GM23338 (cell line): ENCODE measurements around the gene TNFAIP3. TPM values are rescaled to one million over a fixed set of nuclear protein-coding genes. Genes with fewer than 3 reads are reported as not detected.

Source experiments
- ATAC-seq: fragments of 200-7000 bp; cut with Tn5 transposase; 3 replicates; pipeline ENCODE4 v1.9.1; 2020
- DNase-seq: peaks from one replicate; pipeline ENCODE4 v3.0.0-alpha.2; 2015; ENCODE audit warnings: low spot score
- H2AFZ ChIP-seq: fragments of 200-600 bp; sonication (generic); 2 replicates; pipeline ENCODE4 v1.8.0; 2016; ENCODE audit warnings: antibody characterized with exemption, mild to moderate bottlenecking, moderate library complexity
- H3F3A ChIP-seq: fragments of 200-600 bp; sonication (generic); replicated peaks from 2 replicates; pipeline ENCODE4 v1.8.0; 2017; ENCODE audit warnings: antibody characterized with exemption, mixed run types, low read depth
- H3K27ac ChIP-seq: fragments of 200-600 bp; sonication (generic); 2 replicates; pipeline ENCODE4 v1.6.1; 2016; ENCODE audit warnings: low read depth
- H3K27me3 ChIP-seq: fragments of 200-600 bp; sonication (generic); 2 replicates; pipeline ENCODE4 v1.8.0; 2016; ENCODE audit warnings: mild to moderate bottlenecking, mixed run types, moderate library complexity; ENCODE audit not compliant: insufficient read depth
- H3K36me3 ChIP-seq: fragments of 200-600 bp; sonication (generic); 2 replicates; pipeline ENCODE4 v1.8.0; 2016; ENCODE audit warnings: mild to moderate bottlenecking; ENCODE audit not compliant: insufficient read depth
- H3K4me1 ChIP-seq: fragments of 200-600 bp; sonication (generic); 2 replicates; pipeline ENCODE4 v1.8.0; 2016; ENCODE audit warnings: mild to moderate bottlenecking, moderate library complexity; ENCODE audit not compliant: insufficient read depth
- H3K4me2 ChIP-seq: fragments of 200-600 bp; sonication (generic); 2 replicates; pipeline ENCODE4 v1.7.1; 2017; ENCODE audit warnings: mixed run types
- H3K4me3 ChIP-seq: fragments of 200-600 bp; sonication (generic); 2 replicates; pipeline ENCODE4 v1.6.1; 2016; ENCODE audit warnings: mixed run types
- H3K79me2 ChIP-seq: fragments of 200-600 bp; sonication (generic); replicated peaks from 2 replicates; pipeline ENCODE4 v1.8.0; 2017; ENCODE audit warnings: mild to moderate bottlenecking; ENCODE audit not compliant: insufficient read depth
- H3K9me2 ChIP-seq: fragments of 200-600 bp; sonication (generic); 2 replicates; pipeline ENCODE4 v1.8.0; 2017; ENCODE audit not compliant: insufficient read depth
- H4K20me1 ChIP-seq: fragments of 200-600 bp; sonication (generic); replicated peaks from 2 replicates; pipeline ENCODE4 v1.8.0; 2017; ENCODE audit warnings: mild to moderate bottlenecking; ENCODE audit not compliant: insufficient read depth
- H3K27ac Mint-ChIP-seq: 2 replicates; pipeline ENCODE4 v1.8.0; 2020; ENCODE audit warnings: inconsistent platforms, mild to moderate bottlenecking, moderate library complexity, mixed read lengths
- H3K27me3 Mint-ChIP-seq: 3 replicates; pipeline ENCODE4 v1.8.0; 2022; ENCODE audit warnings: low read depth, mild to moderate bottlenecking, moderate library complexity, mixed read lengths, inconsistent platforms; ENCODE audit not compliant: insufficient read depth, poor library complexity
- H3K36me3 Mint-ChIP-seq: 3 replicates; pipeline ENCODE4 v1.8.0; 2021; ENCODE audit warnings: low read depth, mild to moderate bottlenecking, inconsistent platforms, moderate library complexity, mixed read lengths
- H3K4me1 Mint-ChIP-seq: 3 replicates; pipeline ENCODE4 v1.8.0; 2020; ENCODE audit warnings: mild to moderate bottlenecking, inconsistent platforms, mixed read lengths
- H3K4me3 Mint-ChIP-seq: 3 replicates; pipeline ENCODE4 v1.8.0; 2021; ENCODE audit warnings: moderate library complexity, mild to moderate bottlenecking, inconsistent platforms, mixed read lengths
- H3K9me3 Mint-ChIP-seq: 3 replicates; pipeline ENCODE4 v1.8.0; 2020; ENCODE audit warnings: moderate library complexity, mild to moderate bottlenecking, inconsistent platforms, mixed read lengths
- CREB1 ChIP-seq: fragments of 250-450 bp; sonication (Bioruptor Pico); IDR thresholded peaks from 2 replicates; pipeline ENCODE4 v1.5.0; 2020; ENCODE audit warnings: low read depth, mild to moderate bottlenecking, moderate library complexity
- CTCF ChIP-seq, 2 experiments: fragments of 200-600 bp in 1 of 2; sonication (generic) in 1 of 2; conservative IDR thresholded peaks; 2 replicates each; pipeline versions ENCODE4 v1.5.1 to v1.6.1; 2016 to 2017; ENCODE audit warnings: antibody characterized with exemption in 2 of 2, low read depth in 2 of 2, mild to moderate bottlenecking in 2 of 2, moderate library complexity in 1 of 2
- EZH2 ChIP-seq: fragments of 200-600 bp; sonication (generic); IDR thresholded peaks from one replicate; pipeline ENCODE4 v1.8.0; 2017; ENCODE audit warnings: antibody characterized with exemption, mild to moderate bottlenecking, low read depth; ENCODE audit not compliant: unreplicated experiment
- JUNB ChIP-seq: IDR thresholded peaks from one replicate; pipeline ENCODE4 v1.6.1; 2016; ENCODE audit warnings: antibody characterized with exemption; ENCODE audit not compliant: unreplicated experiment
- NANOG ChIP-seq: IDR thresholded peaks from 2 replicates; pipeline ENCODE4 v1.6.1; 2016; ENCODE audit warnings: antibody characterized with exemption, borderline replicate concordance
- POLR2AphosphoS5 ChIP-seq: IDR thresholded peaks from 2 replicates; pipeline ENCODE4 v1.6.1; 2016; ENCODE audit warnings: antibody characterized with exemption, low read depth
- REST ChIP-seq: IDR thresholded peaks from one replicate; pipeline ENCODE4 v1.6.1; 2018; ENCODE audit warnings: antibody characterized with exemption; ENCODE audit not compliant: unreplicated experiment
- STAT1 ChIP-seq: IDR thresholded peaks from one replicate; pipeline ENCODE4 v1.6.1; 2016; ENCODE audit warnings: antibody characterized with exemption; ENCODE audit not compliant: unreplicated experiment
- ZNF331 ChIP-seq: fragments of 250-450 bp; sonication (Bioruptor Pico); IDR thresholded peaks from 2 replicates; pipeline ENCODE4 v1.5.0; 2020; ENCODE audit warnings: low read depth, mild to moderate bottlenecking, moderate library complexity
- polyA plus RNA-seq: library from polyadenylated mRNA; unstranded; fragments of >200 nt; fragmentation: Nextera tagmentation; extraction: Ambion mirVana; gene quantifications from 2 replicates; pipeline ENCODE4 v1.2.1, GENCODE V29; 2016
- total RNA-seq: library from RNA; depleted of rRNA; stranded (reverse); fragments of >200 nt; shearing (Covaris generic); gene quantifications from 2 replicates; pipeline ENCODE4 v1.2.3, GENCODE V29; 2014
- TF ChIP-seq, protein P1 (sequence below): fragments of 250-450 bp; sonication (Bioruptor Pico); IDR thresholded peaks from 2 replicates; pipeline ENCODE4 v1.5.0; 2020; ENCODE audit warnings: mild to moderate bottlenecking, moderate library complexity
- TF ChIP-seq, protein P2 (sequence below): IDR thresholded peaks from 2 replicates; pipeline ENCODE4 v1.6.1; 2016; ENCODE audit warnings: antibody characterized with exemption

The TNFAIP3 gene
- total and polyA plus RNA-seq, 2 experiments from 2014 or later, result 2.1 to 2.3 TPM

- Histone ChIP-seq H3K27me3 (no peaks in the 10 kb centered on the region), H3K27ac (no peak overlapping the region), H3K4me1 (no peaks in the 10 kb centered on the region), H3K4me3 (no peak overlapping the region), H3K79me2 (no peaks in the 10 kb centered on the region), H4K20me1 (no peaks in the 10 kb centered on the region), H3K9me2 (no peaks in the 10 kb centered on the region), H3F3A (no peaks in the 10 kb centered on the region), H3K36me3 (no peaks in the 10 kb centered on the region), H3K4me2 (no peak overlapping the region), H2AFZ (no peak overlapping the region)
- TF ChIP-seq POLR2AphosphoS5, result no peak
- TF ChIP-seq JUNB, result no peak
- no peak for TF ChIP-seq ZNF331
- TF ChIP-seq STAT1, result no peak
- TF ChIP-seq, protein P1, sequence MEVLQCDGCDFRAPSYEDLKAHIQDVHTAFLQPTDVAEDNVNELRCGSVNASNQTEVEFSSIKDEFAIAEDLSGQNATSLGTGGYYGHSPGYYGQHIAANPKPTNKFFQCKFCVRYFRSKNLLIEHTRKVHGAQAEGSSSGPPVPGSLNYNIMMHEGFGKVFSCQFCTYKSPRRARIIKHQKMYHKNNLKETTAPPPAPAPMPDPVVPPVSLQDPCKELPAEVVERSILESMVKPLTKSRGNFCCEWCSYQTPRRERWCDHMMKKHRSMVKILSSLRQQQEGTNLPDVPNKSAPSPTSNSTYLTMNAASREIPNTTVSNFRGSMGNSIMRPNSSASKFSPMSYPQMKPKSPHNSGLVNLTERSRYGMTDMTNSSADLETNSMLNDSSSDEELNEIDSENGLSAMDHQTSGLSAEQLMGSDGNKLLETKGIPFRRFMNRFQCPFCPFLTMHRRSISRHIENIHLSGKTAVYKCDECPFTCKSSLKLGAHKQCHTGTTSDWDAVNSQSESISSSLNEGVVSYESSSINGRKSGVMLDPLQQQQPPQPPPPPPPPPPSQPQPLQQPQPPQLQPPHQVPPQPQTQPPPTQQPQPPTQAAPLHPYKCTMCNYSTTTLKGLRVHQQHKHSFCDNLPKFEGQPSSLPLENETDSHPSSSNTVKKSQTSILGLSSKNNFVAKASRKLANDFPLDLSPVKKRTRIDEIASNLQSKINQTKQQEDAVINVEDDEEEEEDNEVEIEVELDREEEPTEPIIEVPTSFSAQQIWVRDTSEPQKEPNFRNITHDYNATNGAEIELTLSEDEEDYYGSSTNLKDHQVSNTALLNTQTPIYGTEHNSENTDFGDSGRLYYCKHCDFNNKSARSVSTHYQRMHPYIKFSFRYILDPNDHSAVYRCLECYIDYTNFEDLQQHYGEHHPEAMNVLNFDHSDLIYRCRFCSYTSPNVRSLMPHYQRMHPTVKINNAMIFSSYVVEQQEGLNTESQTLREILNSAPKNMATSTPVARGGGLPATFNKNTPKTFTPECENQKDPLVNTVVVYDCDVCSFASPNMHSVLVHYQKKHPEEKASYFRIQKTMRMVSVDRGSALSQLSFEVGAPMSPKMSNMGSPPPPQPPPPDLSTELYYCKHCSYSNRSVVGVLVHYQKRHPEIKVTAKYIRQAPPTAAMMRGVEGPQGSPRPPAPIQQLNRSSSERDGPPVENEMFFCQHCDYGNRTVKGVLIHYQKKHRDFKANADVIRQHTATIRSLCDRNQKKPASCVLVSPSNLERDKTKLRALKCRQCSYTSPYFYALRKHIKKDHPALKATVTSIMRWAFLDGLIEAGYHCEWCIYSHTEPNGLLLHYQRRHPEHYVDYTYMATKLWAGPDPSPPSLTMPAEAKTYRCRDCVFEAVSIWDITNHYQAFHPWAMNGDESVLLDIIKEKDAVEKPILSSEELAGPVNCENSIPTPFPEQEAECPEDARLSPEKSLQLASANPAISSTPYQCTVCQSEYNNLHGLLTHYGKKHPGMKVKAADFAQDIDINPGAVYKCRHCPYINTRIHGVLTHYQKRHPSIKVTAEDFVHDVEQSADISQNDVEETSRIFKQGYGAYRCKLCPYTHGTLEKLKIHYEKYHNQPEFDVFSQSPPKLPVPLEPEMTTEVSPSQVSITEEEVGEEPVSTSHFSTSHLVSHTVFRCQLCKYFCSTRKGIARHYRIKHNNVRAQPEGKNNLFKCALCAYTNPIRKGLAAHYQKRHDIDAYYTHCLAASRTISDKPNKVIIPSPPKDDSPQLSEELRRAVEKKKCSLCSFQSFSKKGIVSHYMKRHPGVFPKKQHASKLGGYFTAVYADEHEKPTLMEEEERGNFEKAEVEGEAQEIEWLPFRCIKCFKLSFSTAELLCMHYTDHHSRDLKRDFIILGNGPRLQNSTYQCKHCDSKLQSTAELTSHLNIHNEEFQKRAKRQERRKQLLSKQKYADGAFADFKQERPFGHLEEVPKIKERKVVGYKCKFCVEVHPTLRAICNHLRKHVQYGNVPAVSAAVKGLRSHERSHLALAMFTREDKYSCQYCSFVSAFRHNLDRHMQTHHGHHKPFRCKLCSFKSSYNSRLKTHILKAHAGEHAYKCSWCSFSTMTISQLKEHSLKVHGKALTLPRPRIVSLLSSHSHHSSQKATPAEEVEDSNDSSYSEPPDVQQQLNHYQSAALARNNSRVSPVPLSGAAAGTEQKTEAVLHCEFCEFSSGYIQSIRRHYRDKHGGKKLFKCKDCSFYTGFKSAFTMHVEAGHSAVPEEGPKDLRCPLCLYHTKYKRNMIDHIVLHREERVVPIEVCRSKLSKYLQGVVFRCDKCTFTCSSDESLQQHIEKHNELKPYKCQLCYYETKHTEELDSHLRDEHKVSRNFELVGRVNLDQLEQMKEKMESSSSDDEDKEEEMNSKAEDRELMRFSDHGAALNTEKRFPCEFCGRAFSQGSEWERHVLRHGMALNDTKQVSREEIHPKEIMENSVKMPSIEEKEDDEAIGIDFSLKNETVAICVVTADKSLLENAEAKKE (CRISPR knock-in tag), result no peak
- TF ChIP-seq REST, result no peak
- TF ChIP-seq CREB1 (CRISPR knock-in tag), result no peak
- no peak for TF ChIP-seq CTCF (conservative IDR thresholded peaks at IDR 0.05; ENCODE audit: low read depth in 2 of 2)
- no peak for TF ChIP-seq EZH2
- TF ChIP-seq NANOG, result no peak
- TF ChIP-seq, protein P2, sequence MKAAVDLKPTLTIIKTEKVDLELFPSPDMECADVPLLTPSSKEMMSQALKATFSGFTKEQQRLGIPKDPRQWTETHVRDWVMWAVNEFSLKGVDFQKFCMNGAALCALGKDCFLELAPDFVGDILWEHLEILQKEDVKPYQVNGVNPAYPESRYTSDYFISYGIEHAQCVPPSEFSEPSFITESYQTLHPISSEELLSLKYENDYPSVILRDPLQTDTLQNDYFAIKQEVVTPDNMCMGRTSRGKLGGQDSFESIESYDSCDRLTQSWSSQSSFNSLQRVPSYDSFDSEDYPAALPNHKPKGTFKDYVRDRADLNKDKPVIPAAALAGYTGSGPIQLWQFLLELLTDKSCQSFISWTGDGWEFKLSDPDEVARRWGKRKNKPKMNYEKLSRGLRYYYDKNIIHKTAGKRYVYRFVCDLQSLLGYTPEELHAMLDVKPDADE, result no peak
- ATAC-seq, result no peak
- no peaks in the 10 kb centered on the region for H3K27me3 Mint-ChIP-seq
- no peaks in the 10 kb centered on the region for H3K4me1 Mint-ChIP-seq
- H3K9me3 Mint-ChIP-seq, result no peaks in the 10 kb centered on the region
- no peak for DNase-seq
- H3K4me3 Mint-ChIP-seq, result no peak overlapping the region
- no peaks in the 10 kb centered on the region for H3K36me3 Mint-ChIP-seq
- no peak overlapping the region for H3K27ac Mint-ChIP-seq
These were observed 39.0 kb downstream of the TNFAIP3 start for GRCh38 chr6:137906020-137906472.
